HepG2 (cell line): ENCODE results near the gene COG5. TPM values are rescaled to one million over a fixed set of nuclear protein-coding genes. Genes with fewer than 3 reads are reported as not detected.

Experiments used
- ATAC-seq: fragments of 200-7000 bp; cut with Tn5 transposase; 3 replicates; pipeline ENCODE4 v1.9.1; 2020; ENCODE audit warnings: mild to moderate bottlenecking, moderate library complexity
- BruUV-seq: library from RNA; stranded (reverse); fragments of 400-500 nt; replicated peaks from 2 replicates; lab custom pipeline; 2021; lab: Mats Ljungman, UMichigan
- CTCF ChIA-PET: fragments of 300-600 bp; formaldehyde crosslinking; extraction: SDS; loops from one replicate; lab custom pipeline; 2021; ENCODE audit warnings: low total read pairs, inconsistent platforms, low intra/inter-chr PET ratio; lab: Yijun Ruan, JAX
- POLR2A ChIA-PET: fragments of 350-600 bp; sonication (Branson Sonifier 250); formaldehyde crosslinking; loops from one replicate; lab custom pipeline; 2020; ENCODE audit warnings: antibody characterized with exemption, inconsistent platforms; lab: Yijun Ruan, JAX
- DNase-seq: peaks from one replicate; pipeline ENCODE4 v3.0.0-alpha.2; 2015; ENCODE audit warnings: low spot score
- FAIRE-seq: peaks from 3 replicates; lab custom pipeline; 2011; peaks lifted over from hg19 to GRCh38; lab: Jason Lieb, UNC
- H2AFZ ChIP-seq: one replicate; pipeline ENCODE4 v1.6.1; 2011; ENCODE audit warnings: low read length, inconsistent platforms
- H3K27ac ChIP-seq: fragments of 300-600 bp; 3 replicates; pipeline ENCODE4 v1.8.0; 2011; ENCODE audit warnings: mixed run types, mild to moderate bottlenecking, mixed read lengths, low read length, inconsistent platforms; ENCODE audit not compliant: insufficient read depth; ENCODE audit errors: extremely low read length
- H3K27me3 ChIP-seq, 2 experiments: fragments of 200-600 bp in 1 of 2; 2 replicates in 1 of 2; 3 replicates in 1 of 2; pipeline versions ENCODE4 v1.6.0 to v1.8.0; 2011; ENCODE audit warnings: low read length in 2 of 2, mild to moderate bottlenecking in 2 of 2, moderate library complexity in 2 of 2, inconsistent platforms in 1 of 2; ENCODE audit not compliant: insufficient read depth in 2 of 2, control insufficient read depth in 1 of 2
- H3K36me3 ChIP-seq, 2 experiments: fragments of 200-600 bp in 1 of 2; replicated peaks in 1 of 2; 2 replicates in 1 of 2; 3 replicates in 1 of 2; pipeline versions ENCODE4 v1.5.1 to v1.8.0; 2011; ENCODE audit warnings: low read length in 2 of 2, inconsistent platforms in 1 of 2; ENCODE audit not compliant: insufficient read depth in 2 of 2, control insufficient read depth in 1 of 2
- H3K4me1 ChIP-seq: 2 replicates; pipeline ENCODE4 v1.5.1; 2012; ENCODE audit warnings: low read length, inconsistent platforms; ENCODE audit not compliant: insufficient read depth
- H3K4me2 ChIP-seq: 2 replicates; pipeline ENCODE4 v1.6.0; 2011; ENCODE audit warnings: low read depth, low read length, inconsistent platforms
- H3K4me3 ChIP-seq, 3 experiments: fragments of 200-600 bp in 1 of 3; sonication (generic), shearing (Covaris generic) in 1 of 3; replicated peaks in 1 of 3; 2 replicates each; pipeline ENCODE4 v1.5.1; 2011 to 2016; ENCODE audit warnings: low read length in 3 of 3, inconsistent platforms in 2 of 3, low read depth in 2 of 3, mild to moderate bottlenecking in 2 of 3, control low read depth in 1 of 3, mixed read lengths in 1 of 3; ENCODE audit not compliant: insufficient read depth in 1 of 3
- H3K79me2 ChIP-seq: one replicate; pipeline ENCODE4 v1.6.1; 2011; ENCODE audit warnings: low read length, inconsistent platforms; ENCODE audit not compliant: insufficient read depth
- H3K9ac ChIP-seq: 2 replicates; pipeline ENCODE4 v1.6.0; 2011; ENCODE audit warnings: mild to moderate bottlenecking, low read depth, low read length, inconsistent platforms; ENCODE audit not compliant: insufficient read depth
- H3K9me3 ChIP-seq: 2 replicates; pipeline ENCODE4 v1.5.1; 2012; ENCODE audit warnings: mild to moderate bottlenecking, low read length
- H4K20me1 ChIP-seq: 2 replicates; pipeline ENCODE4 v1.6.0; 2011; ENCODE audit warnings: inconsistent platforms, mild to moderate bottlenecking, low read length, moderate library complexity; ENCODE audit not compliant: insufficient read depth
- ASH2L ChIP-seq: fragments of 300-600, 200-600 bp; sonication (generic); IDR thresholded peaks from 2 replicates; pipeline ENCODE4 v1.7.0; 2017; ENCODE audit warnings: low read depth, mild to moderate bottlenecking, moderate library complexity, mixed read lengths, low read length; ENCODE audit not compliant: insufficient read length
- BCL6 ChIP-seq: IDR thresholded peaks from 2 replicates; pipeline ENCODE4 v1.6.1; 2016; ENCODE audit warnings: missing genetic modification reagents, missing compliant biosample characterization
- BCLAF1 ChIP-seq: fragments of 450-650 bp; IDR thresholded peaks from 2 replicates; pipeline ENCODE4 v1.6.1; 2017; ENCODE audit warnings: mild to moderate bottlenecking
- DPF2 ChIP-seq: sonication (generic); formaldehyde crosslinking; IDR thresholded peaks from 2 replicates; pipeline ENCODE4 v1.4.0; 2020; ENCODE audit warnings: mild to moderate bottlenecking, low read depth, missing genetic modification reagents, borderline replicate concordance
- FOSL2 ChIP-seq: sonication (generic); formaldehyde crosslinking; IDR thresholded peaks from 2 replicates; pipeline ENCODE4 v1.4.0; 2020; ENCODE audit warnings: missing genetic modification reagents
- GABPB1 ChIP-seq: IDR thresholded peaks from 2 replicates; pipeline ENCODE4 v1.6.1; 2016; ENCODE audit warnings: mild to moderate bottlenecking, missing genetic modification reagents, moderate library complexity, missing compliant biosample characterization
- JUN ChIP-seq: sonication (generic); formaldehyde crosslinking; IDR thresholded peaks from 2 replicates; pipeline ENCODE4 v1.4.0; 2020; ENCODE audit warnings: mild to moderate bottlenecking, missing genetic modification reagents
- MAZ ChIP-seq, 2 experiments: sonication (generic) in 1 of 2; formaldehyde crosslinking in 1 of 2; IDR thresholded peaks; 2 replicates each; pipeline versions ENCODE4 v1.5.0 to v1.6.1; 2012 to 2020; ENCODE audit warnings: low read depth in 2 of 2, mild to moderate bottlenecking in 2 of 2, borderline replicate concordance in 1 of 2, improper control_type of control experiment in 1 of 2, low read length in 1 of 2, missing genetic modification reagents in 1 of 2, moderate library complexity in 1 of 2
- SALL1 ChIP-seq: sonication (generic); formaldehyde crosslinking; IDR thresholded peaks from 2 replicates; pipeline ENCODE4 v1.8.0; 2022; ENCODE audit warnings: mild to moderate bottlenecking, missing genetic modification reagents
- TERF1 ChIP-seq: sonication (generic); formaldehyde crosslinking; IDR thresholded peaks from 2 replicates; pipeline ENCODE4 v1.8.0; 2022; ENCODE audit warnings: mild to moderate bottlenecking, missing genetic modification reagents, moderate library complexity
- TGIF2 ChIP-seq: IDR thresholded peaks from 2 replicates; pipeline ENCODE4 v1.6.1; 2016; ENCODE audit warnings: control low read depth, missing compliant biosample characterization
- THAP8 ChIP-seq: sonication (generic); formaldehyde crosslinking; IDR thresholded peaks from 2 replicates; pipeline ENCODE4 v1.5.1; 2020; ENCODE audit warnings: missing genetic modification reagents, mild to moderate bottlenecking, borderline replicate concordance
- ZFP62 ChIP-seq: sonication (generic); formaldehyde crosslinking; IDR thresholded peaks from 2 replicates; pipeline ENCODE4 v1.4.0; 2020; ENCODE audit warnings: missing genetic modification reagents
- ZKSCAN8 ChIP-seq: IDR thresholded peaks from 2 replicates; pipeline ENCODE4 v1.6.1; 2016; ENCODE audit warnings: borderline replicate concordance, missing genetic modification reagents, missing compliant biosample characterization
- ZNF143 ChIP-seq: sonication (generic); formaldehyde crosslinking; IDR thresholded peaks from 2 replicates; pipeline ENCODE4 v1.4.0; 2020; ENCODE audit warnings: missing genetic modification reagents
- ZNF558 ChIP-seq: sonication (generic); formaldehyde crosslinking; IDR thresholded peaks from 2 replicates; pipeline ENCODE4 v1.9.0; 2022; ENCODE audit warnings: mild to moderate bottlenecking, missing genetic modification reagents, borderline replicate concordance
- ZNF644 ChIP-seq: IDR thresholded peaks from 2 replicates; pipeline ENCODE4 v1.6.1; 2016; ENCODE audit warnings: low read depth
- WGBS: methylation state at CpG from one replicate; pipeline ENCODE4 v1.1.6; 2017; ENCODE audit warnings: low lambda C conversion rate; 5-methylcytosine and 5-hydroxymethylcytosine counted together
- in situ Hi-C: cut with HindIII; loops from 2 replicates; pipeline ENCODE4 v1.10.0; 2017; ENCODE audit warnings: low pct_unique_long_range_greater_than_20kb; ENCODE audit not compliant: extremely low pct_ligation_motif_present
- intact Hi-C: fragments of 100-400 bp; cut with micrococcal nuclease; formaldehyde crosslinking; loops from one replicate; pipeline ENCODE4 v1.10.0; 2022; ENCODE audit not compliant: unreplicated experiment
- polyA plus RNA-seq, 8 experiments: library from polyadenylated mRNA; depleted of rRNA in 3 of 8; stranded (reverse) in 7 of 8; unstranded in 1 of 8; fragments of >200 nt; fragmentation: Illumina TruSeq in 4 of 8; extraction: Trizol in 4 of 8; gene quantifications; 2 replicates each; pipeline versions ENCODE4 v1.2.1 to v1.2.3, GENCODE V29; 2011 to 2016; ENCODE audit warnings: low read depth in 4 of 8, missing spikeins in 1 of 8, mixed read lengths in 1 of 8; ENCODE audit not compliant: insufficient read depth in 1 of 8
- total RNA-seq, 5 experiments: library from RNA; depleted of rRNA; stranded (reverse); fragments of >200 nt; fragmentation: Illumina TruSeq; extraction: Trizol; gene quantifications; 2 replicates each; pipeline ENCODE4 v1.2.3, GENCODE V29; 2016; ENCODE audit warnings: low read depth in 1 of 5

The COG5 gene
- total and polyA plus RNA-seq, 2 of the 13 experiments (the other 11 are each of a cell fraction or from before 2014, with no cell fraction given): 20.4 to 31.3 TPM

GRCh38 chr7:107594961-107595737 lies 31.4 kb upstream of the COG5 start (continued):
- TF ChIP-seq TGIF2 (CRISPR knock-in tag) (no peak), DPF2 (no peak), SALL1 (CRISPR knock-in tag) (no peak), ZFP62 (CRISPR knock-in tag) (no peak), FOSL2 (CRISPR knock-in tag) (no peak), GABPB1 (CRISPR knock-in tag) (no peak), ASH2L (no peak), MAZ (IDR thresholded peaks at IDR 0.05; ENCODE audit: borderline replicate concordance, low read depth, low read length) (no peak), MAZ (CRISPR knock-in tag; IDR thresholded peaks at IDR 0.05; ENCODE audit: low read depth) (no peak), ZNF558 (CRISPR knock-in tag) (no peak), ZNF644 (CRISPR knock-in tag) (no peak), TERF1 (no peak), BCL6 (CRISPR knock-in tag) (no peak)
- TF ChIP-seq, all 625 proteins: peak for 0

GRCh38 chr7:107593025-107593410 lies 29.3 kb upstream of the COG5 start:
- peaks cover 0 to 1% of the 10 kb centered on the region in 2 experiments; a peak in 3 of 5 replicates for H3K36me3 ChIP-seq
- H3K27me3 ChIP-seq: no peaks in the 10 kb centered on the region
- ChIA-PET POLR2A (no interaction called here), CTCF (no interaction called here)
- no peak for ATAC-seq
- no TSS peak for BruUV-seq
- no peak overlapping the region for H3K9ac ChIP-seq
- H4K20me1 ChIP-seq: no peaks in the 10 kb centered on the region
- no peak overlapping the region for H3K4me2 ChIP-seq
- no peaks in the 10 kb centered on the region for H3K4me1 ChIP-seq
- H3K79me2 ChIP-seq: no peaks in the 10 kb centered on the region
- H3K9me3 ChIP-seq: no peaks in the 10 kb centered on the region
- in situ Hi-C loops (no loop called here), intact Hi-C loops (no loop called here)
- no peak overlapping the region for H3K27ac ChIP-seq
- H2AFZ ChIP-seq: no peak overlapping the region
- no peak for DNase-seq
- 100% methylated on average over 1 of the region's 1 CpG for WGBS
- FAIRE-seq: no peak
- no peak overlapping the region for H3K4me3 ChIP-seq
- no peak for TF ChIP-seq ZNF143 (CRISPR knock-in tag)
- TF ChIP-seq JUN: no peak
- no peak for TF ChIP-seq BCLAF1
- TF ChIP-seq ZKSCAN8 (CRISPR knock-in tag): no peak
- no peak for TF ChIP-seq THAP8 (CRISPR knock-in tag)
